H1 (cell line): Measurements from ENCODE around the gene SEMA6D. TPM values are rescaled to one million over a fixed set of nuclear protein-coding genes. Genes with fewer than 3 reads are reported as not detected.

ENCODE experiments used
- CTCF ChIA-PET: fragments of 300-600 bp; sonication (Branson Sonifier 250); formaldehyde crosslinking; loops from one replicate; lab custom pipeline; 2021; ENCODE audit not compliant: partially characterized antibody; lab: Charles Lee
- POLR2A ChIA-PET: fragments of 300-600 bp; sonication (Branson Sonifier 250); formaldehyde crosslinking; loops from one replicate; lab custom pipeline; 2021; ENCODE audit warnings: inconsistent platforms; ENCODE audit not compliant: partially characterized antibody; lab: Charles Lee
- DNase-seq, 2 experiments: peaks; one replicate each; pipeline versions ENCODE4 v3.0.0 to v3.0.0-alpha.2; 2010 to 2022; ENCODE audit warnings: low spot score in 2 of 2, low read depth in 1 of 2, mixed read lengths in 1 of 2
- FAIRE-seq: peaks from 2 replicates; lab custom pipeline; 2011; peaks lifted over from hg19 to GRCh38; lab: Jason Lieb, UNC
- H2AFZ ChIP-seq: 2 replicates; pipeline ENCODE4 v1.8.1; 2012; ENCODE audit warnings: low read length, inconsistent platforms
- H2AK5ac ChIP-seq: 2 replicates; pipeline ENCODE4 v1.6.1; 2013; ENCODE audit warnings: low read depth, low read length
- H2BK120ac ChIP-seq: replicated peaks from 2 replicates; pipeline ENCODE3; 2013; ENCODE audit warnings: low read depth, low read length, inconsistent platforms
- H2BK12ac ChIP-seq: 2 replicates; pipeline ENCODE4 v1.6.1; 2013; ENCODE audit warnings: low read depth, low read length
- H2BK15ac ChIP-seq: 2 replicates; pipeline ENCODE4 v1.6.1; 2013; ENCODE audit warnings: low read length
- H2BK20ac ChIP-seq: 2 replicates; pipeline ENCODE4 v1.6.1; 2013; ENCODE audit warnings: low read length
- H2BK5ac ChIP-seq: 2 replicates; pipeline ENCODE4 v1.6.1; 2013; ENCODE audit warnings: low read depth, low read length
- H3K14ac ChIP-seq: 2 replicates; pipeline ENCODE4 v1.6.1; 2013; ENCODE audit warnings: inconsistent platforms; ENCODE audit not compliant: insufficient read length
- H3K18ac ChIP-seq: 2 replicates; pipeline ENCODE4 v1.6.1; 2013; ENCODE audit warnings: low read length; ENCODE audit errors: extremely low read depth
- H3K23ac ChIP-seq: 2 replicates; pipeline ENCODE4 v1.6.1; 2013; ENCODE audit warnings: inconsistent platforms; ENCODE audit not compliant: insufficient read length
- H3K23me2 ChIP-seq: 2 replicates; pipeline ENCODE4 v1.6.1; 2013; ENCODE audit warnings: low read depth, low read length
- H3K27ac ChIP-seq: 2 replicates; pipeline ENCODE4 v1.6.1; 2011; ENCODE audit warnings: low read depth, low read length, inconsistent platforms
- H3K27me3 ChIP-seq, 4 experiments: replicated peaks in 1 of 4; 1 replicate in 1 of 4; 2 replicates in 3 of 4; pipeline versions ENCODE4 v1.6.1 to v1.8.1; 2011 to 2013; ENCODE audit warnings: low read length in 3 of 4, mild to moderate bottlenecking in 3 of 4, inconsistent platforms in 2 of 4, mixed read lengths in 2 of 4, moderate library complexity in 1 of 4; ENCODE audit not compliant: control insufficient read depth in 3 of 4, insufficient read depth in 3 of 4; ENCODE audit errors: extremely low read depth in 1 of 4
- H3K36me3 ChIP-seq, 4 experiments: 2 replicates each; pipeline versions ENCODE4 v1.6.1 to v1.8.1; 2011 to 2013; ENCODE audit warnings: mild to moderate bottlenecking in 4 of 4, low read length in 3 of 4, moderate library complexity in 2 of 4, control low read depth in 1 of 4, inconsistent platforms in 1 of 4; ENCODE audit not compliant: insufficient read depth in 4 of 4, control insufficient read depth in 2 of 4
- H3K4ac ChIP-seq: replicated peaks from 2 replicates; pipeline ENCODE3; 2013; ENCODE audit warnings: low read length, low read depth, mixed read lengths, inconsistent platforms; ENCODE audit not compliant: insufficient read length
- H3K4me1 ChIP-seq, 4 experiments: replicated peaks in 1 of 4; 1 replicate in 1 of 4; 2 replicates in 3 of 4; pipeline versions ENCODE4 v1.6.1 to v1.8.1; 2011 to 2013; ENCODE audit warnings: low read length in 3 of 4, inconsistent platforms in 2 of 4, mixed read lengths in 1 of 4; ENCODE audit not compliant: insufficient read depth in 4 of 4, control insufficient read depth in 3 of 4
- H3K4me2 ChIP-seq, 2 experiments: 2 replicates each; pipeline versions ENCODE4 v1.6.1 to v1.8.1; 2011 to 2013; ENCODE audit warnings: low read depth in 2 of 2, low read length in 2 of 2, control low read depth in 1 of 2, inconsistent platforms in 1 of 2, mild to moderate bottlenecking in 1 of 2; ENCODE audit not compliant: insufficient read depth in 1 of 2
- H3K4me3 ChIP-seq, 4 experiments: fragments of 200-600, 300-600 bp in 1 of 4; sonication (generic), shearing (Covaris generic), sonication (Bioruptor Twin) in 1 of 4; 2 replicates each; pipeline versions ENCODE4 v1.5.1 to v1.8.1; 2011 to 2016; ENCODE audit warnings: low read length in 4 of 4, low read depth in 3 of 4, control low read depth in 2 of 4, inconsistent platforms in 2 of 4, mild to moderate bottlenecking in 2 of 4, mixed read lengths in 1 of 4, moderate library complexity in 1 of 4; ENCODE audit not compliant: insufficient read depth in 2 of 4; ENCODE audit errors: extremely low read depth in 1 of 4
- H3K56ac ChIP-seq: replicated peaks from 2 replicates; pipeline ENCODE3; 2013; ENCODE audit warnings: low read depth, mild to moderate bottlenecking, mixed read lengths, low read length, inconsistent platforms; ENCODE audit not compliant: insufficient read length
- H3K79me1 ChIP-seq: 2 replicates; pipeline ENCODE4 v1.6.1; 2013; ENCODE audit warnings: low read depth, low read length, control low read depth
- H3K79me2 ChIP-seq, 2 experiments: 2 replicates each; pipeline versions ENCODE4 v1.6.1 to v1.8.1; 2012 to 2013; ENCODE audit warnings: low read length in 2 of 2, mild to moderate bottlenecking in 2 of 2, inconsistent platforms in 1 of 2; ENCODE audit not compliant: insufficient read depth in 2 of 2, control insufficient read depth in 1 of 2
- H3K9ac ChIP-seq, 4 experiments: replicated peaks in 1 of 4; 1 replicate in 1 of 4; 2 replicates in 3 of 4; pipeline versions ENCODE4 v1.6.1 to v1.8.1; 2011 to 2013; ENCODE audit warnings: low read depth in 3 of 4, low read length in 3 of 4, control low read depth in 2 of 4, mild to moderate bottlenecking in 2 of 4, moderate library complexity in 2 of 4, inconsistent platforms in 1 of 4; ENCODE audit errors: extremely low read depth in 1 of 4
- H3K9me3 ChIP-seq, 2 experiments: 2 replicates each; pipeline versions ENCODE4 v1.6.1 to v1.8.1; 2012 to 2013; ENCODE audit warnings: mild to moderate bottlenecking in 2 of 2, moderate library complexity in 2 of 2, control low read depth in 1 of 2, inconsistent platforms in 1 of 2, low read depth in 1 of 2, low read length in 1 of 2, mixed read lengths in 1 of 2; ENCODE audit not compliant: insufficient read depth in 2 of 2
- H4K20me1 ChIP-seq, 2 experiments: replicated peaks in 1 of 2; 2 replicates each; pipeline versions ENCODE3 to v1.8.1; 2011 to 2013; ENCODE audit warnings: inconsistent platforms in 2 of 2, low read length in 2 of 2, mild to moderate bottlenecking in 1 of 2; ENCODE audit not compliant: insufficient read depth in 2 of 2, control insufficient read depth in 1 of 2
- H4K5ac ChIP-seq: 2 replicates; pipeline ENCODE4 v1.6.1; 2013; ENCODE audit warnings: low read length, low read depth, mixed read lengths, inconsistent platforms; ENCODE audit not compliant: insufficient read length
- H4K8ac ChIP-seq: 2 replicates; pipeline ENCODE4 v1.8.0; 2013; ENCODE audit warnings: mild to moderate bottlenecking, moderate library complexity, low read length, inconsistent platforms; ENCODE audit not compliant: insufficient read depth; ENCODE audit errors: extremely low read depth
- H4K91ac ChIP-seq: replicated peaks from 2 replicates; pipeline ENCODE3; 2013; ENCODE audit warnings: low read length, mixed read lengths, inconsistent platforms; ENCODE audit not compliant: insufficient read length
- HDAC2 ChIP-seq, 2 experiments: fragments of 300-600 bp in 1 of 2; sonication (generic) in 1 of 2; IDR thresholded peaks; 2 replicates each; pipeline ENCODE4 v1.6.1; 2011 to 2012; ENCODE audit warnings: low read depth in 2 of 2, low read length in 2 of 2, mild to moderate bottlenecking in 2 of 2, moderate library complexity in 2 of 2, borderline replicate concordance in 1 of 2, inconsistent platforms in 1 of 2
- TCF12 ChIP-seq: IDR thresholded peaks from 2 replicates; pipeline ENCODE4 v1.6.1; 2011; ENCODE audit warnings: low read depth, mild to moderate bottlenecking, low read length
- WGBS, 2 experiments: shearing (Covaris generic) in 1 of 2; methylation state at CpG; one replicate each; pipeline versions ENCODE4 v1.1.6 to v1.1.7; 2013 to 2015; ENCODE audit warnings: low lambda C conversion rate in 2 of 2, mixed read lengths in 2 of 2, inconsistent platforms in 1 of 2, low coverage in 1 of 2, missing lambda C conversion rate in 1 of 2; ENCODE audit not compliant: insufficient replicate concordance in 2 of 2, insufficient coverage in 1 of 2, insufficient read length in 1 of 2; ENCODE audit errors: extremely low coverage in 1 of 2, missing lambda C conversion rate in 1 of 2; 5-methylcytosine and 5-hydroxymethylcytosine counted together
- polyA plus RNA-seq, 7 experiments: library from polyadenylated mRNA; depleted of rRNA in 3 of 7; stranded (reverse) in 5 of 7; unstranded in 2 of 7; fragments of >200 nt in 5 of 7; fragments of 200-250 nt in 2 of 7; gene quantifications; 1 replicate in 5 of 7; 2 replicates in 1 of 7; 4 replicates in 1 of 7; pipeline versions ENCODE4 v1.2.1 to v1.2.3, GENCODE V29; 2011 to 2013; ENCODE audit warnings: missing spikeins in 2 of 7, mixed read lengths in 2 of 7
- total RNA-seq: library from RNA; stranded (reverse); fragmentation: NEBNext Ultra II Directional; extraction: Animal tissue kit (Norgen Biotek cat#: 25700); gene quantifications from 2 replicates; pipeline ENCODE4 v1.2.1, GENCODE V29; 2021

The SEMA6D gene
- total and polyA plus RNA-seq, 2 of the 8 experiments (the other 6 are each of a cell fraction or from before 2014, with no cell fraction given), result 2.2 to 3.8 TPM

DNA sequence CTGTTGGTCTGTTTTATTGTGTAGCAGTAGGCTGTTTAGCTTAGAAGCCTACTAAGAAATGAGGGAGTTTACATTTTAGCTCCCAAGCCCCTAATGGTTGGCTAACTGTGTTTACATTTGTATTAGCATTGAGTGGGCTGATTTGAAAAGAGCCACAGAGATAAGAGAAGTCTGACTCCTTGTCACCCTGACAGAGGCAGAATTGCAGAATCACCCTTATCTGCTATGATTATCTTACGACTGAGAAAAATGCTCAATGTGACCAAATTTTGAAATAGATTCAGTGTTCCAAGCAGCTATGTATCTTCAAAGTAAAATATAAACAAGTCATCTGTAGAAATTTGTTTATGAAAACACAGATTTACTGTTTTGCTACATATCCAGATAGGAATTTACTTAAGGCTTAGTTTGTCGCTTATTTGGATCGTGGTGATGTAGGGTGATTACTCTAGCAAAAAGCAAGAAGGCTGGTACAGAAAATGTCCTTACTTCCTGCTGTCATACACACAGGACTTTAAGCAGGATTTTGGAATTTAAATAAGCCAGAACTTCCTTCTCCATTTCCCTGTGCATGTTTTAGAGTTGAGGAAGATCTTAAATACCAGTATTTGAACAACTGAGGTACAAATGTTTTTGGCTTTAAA lies 19.0 kb downstream of the SEMA6D start:
- CTCF ChIA-PET, result interaction anchor here (1.0 to 4.1 kb wide), 6 partner anchors 15 to 616 kb away, joined by 3 to 16 read pairs (median 4); no protein-coding TSS in a partner anchor
- POLR2A ChIA-PET, result no interaction called here
- H4K5ac ChIP-seq, result no peak overlapping the region
- no peak overlapping the region for H2BK12ac ChIP-seq
- H3K4me1 ChIP-seq, result peaks cover 0 to 7% (median 2%) of the 10 kb centered on the region in 4 experiments; a peak in 4 of 7 replicates
- no peak overlapping the region for H2BK20ac ChIP-seq
- no peaks in the 10 kb centered on the region for H3K9me3 ChIP-seq
- FAIRE-seq (no peak), DNase-seq (no peak)
- no peak overlapping the region for H3K23ac ChIP-seq
- H3K36me3 ChIP-seq, result no peaks in the 10 kb centered on the region
- H3K56ac ChIP-seq, result no peak overlapping the region
- H3K27ac ChIP-seq, result no peak overlapping the region
- no peak overlapping the region for H3K14ac ChIP-seq
- H3K79me2 ChIP-seq, result no peaks in the 10 kb centered on the region
- no peak overlapping the region for H3K18ac ChIP-seq
- no peak overlapping the region for H2BK120ac ChIP-seq
- H3K4me3 ChIP-seq, result no peak overlapping the region
- no peak overlapping the region for H4K91ac ChIP-seq
- H3K27me3 ChIP-seq, result no peaks in the 10 kb centered on the region
- no peak overlapping the region for H4K8ac ChIP-seq
- H3K4me2 ChIP-seq, result no peak overlapping the region; a peak in 1 of 4 replicates
- H2AK5ac ChIP-seq, result no peak overlapping the region
- no peak overlapping the region for H2BK5ac ChIP-seq
- TF ChIP-seq HDAC2 (IDR thresholded peaks at IDR 0.05; ENCODE audit: borderline replicate concordance in 1 of 2, low read depth in 2 of 2, low read length in 2 of 2) (0 out of 4 replicates have a peak, but pooled peaks of 1 of the 2 experiments have one; percentile 18), TCF12 (no peak)
- TF ChIP-seq, all 59 proteins: peak for 1
- Histone ChIP-seq H2BK15ac (no peak overlapping the region), H3K79me1 (no peaks in the 10 kb centered on the region), H3K9ac (no peak overlapping the region), H3K23me2 (no peaks in the 10 kb centered on the region), H4K20me1 (no peaks in the 10 kb centered on the region), H3K4ac (no peak overlapping the region), H2AFZ (no peak overlapping the region)
- 83% methylated on average over 3 of the region's 3 CpGs; no CpG with 5 or more reads in 1 of the 2 experiments for WGBS, 2 experiments
